KMS-11 (cell line): Measurements from ENCODE around the gene MRAP.

Source experiments
- H2AFZ ChIP-seq: fragments of 200-600 bp; sonication (generic); 2 replicates; pipeline ENCODE4 v1.6.1; 2016; ENCODE audit warnings: antibody characterized with exemption, mixed run types, low read depth
- H3K27ac ChIP-seq: fragments of 200-600 bp; sonication (generic); 2 replicates; pipeline ENCODE4 v1.6.1; 2016; ENCODE audit warnings: mild to moderate bottlenecking, mixed run types
- H3K27me3 ChIP-seq: fragments of 200-600 bp; sonication (generic); 2 replicates; pipeline ENCODE4 v1.6.1; 2017; ENCODE audit warnings: mild to moderate bottlenecking, low read depth, mixed run types, moderate library complexity; ENCODE audit not compliant: insufficient read depth
- H3K36me3 ChIP-seq: fragments of 200-600 bp; sonication (generic); 2 replicates; pipeline ENCODE4 v1.6.1; 2017; ENCODE audit warnings: mild to moderate bottlenecking, mixed run types; ENCODE audit not compliant: insufficient read depth
- H3K4me1 ChIP-seq: fragments of 200-600 bp; sonication (generic); 2 replicates; pipeline ENCODE4 v1.6.1; 2016; ENCODE audit warnings: mild to moderate bottlenecking, low read depth, mixed run types; ENCODE audit not compliant: poor library complexity, severe bottlenecking
- H3K4me2 ChIP-seq: fragments of 200-600 bp; sonication (generic); 2 replicates; pipeline ENCODE4 v1.7.0; 2016; ENCODE audit warnings: mild to moderate bottlenecking, mixed run types
- H3K4me3 ChIP-seq: fragments of 200-600 bp; sonication (generic); IDR thresholded peaks from 2 replicates; pipeline ENCODE4 v1.6.1; 2017; ENCODE audit warnings: low read depth, low read length, mixed read lengths; ENCODE audit not compliant: insufficient read depth
- H3K79me2 ChIP-seq: fragments of 200-600 bp; sonication (generic); 2 replicates; pipeline ENCODE4 v1.6.1; 2016; ENCODE audit warnings: low read depth, mixed run types; ENCODE audit not compliant: insufficient read depth
- H3K9ac ChIP-seq: fragments of 200-600 bp; sonication (generic); 2 replicates; pipeline ENCODE4 v1.6.1; 2016; ENCODE audit warnings: mild to moderate bottlenecking, mixed run types
- H4K20me1 ChIP-seq: fragments of 200-600 bp; sonication (generic); 2 replicates; pipeline ENCODE4 v1.6.1; 2016; ENCODE audit warnings: mild to moderate bottlenecking, mixed run types; ENCODE audit not compliant: insufficient read depth
- CTCF ChIP-seq: fragments of 200-600 bp; sonication (generic); conservative IDR thresholded peaks from 2 replicates; pipeline ENCODE4 v1.6.1; 2017; ENCODE audit warnings: low read depth, mild to moderate bottlenecking, antibody characterized with exemption, low read length, moderate library complexity, mixed read lengths

MRAP gene

GRCh38 chr21:32311621-32312020 is 13.0 kb downstream of the MRAP start:
- H3K27me3 ChIP-seq = no peaks in the 10 kb centered on the region
- H3K36me3 ChIP-seq = peaks cover 5% of the 10 kb centered on the region; the same call in 1 of the 2 replicates
- TF ChIP-seq CTCF = no peak
- H2AFZ ChIP-seq = no peak overlapping the region
- H3K4me2 ChIP-seq = no peak overlapping the region
- H4K20me1 ChIP-seq = no peaks in the 10 kb centered on the region
- H3K4me3 ChIP-seq = no peak overlapping the region
- no peaks in the 10 kb centered on the region for H3K4me1 ChIP-seq
- H3K79me2 ChIP-seq = no peaks in the 10 kb centered on the region
- H3K27ac ChIP-seq = no peak overlapping the region
- H3K9ac ChIP-seq = no peak overlapping the region

- no peak overlapping the region for H3K9ac ChIP-seq
- H4K20me1 ChIP-seq = no peaks in the 10 kb centered on the region
- no peak overlapping the region for H3K27ac ChIP-seq
- no peak overlapping the region for H2AFZ ChIP-seq
- peaks cover 5% of the 10 kb centered on the region; the same call in 1 of the 2 replicates for H3K36me3 ChIP-seq
- no peak overlapping the region for H3K4me2 ChIP-seq
- no peaks in the 10 kb centered on the region for H3K4me1 ChIP-seq
- no peaks in the 10 kb centered on the region for H3K79me2 ChIP-seq
- H3K4me3 ChIP-seq = no peak overlapping the region
- TF ChIP-seq CTCF = no peak
- no peaks in the 10 kb centered on the region for H3K27me3 ChIP-seq
Observed at GRCh38 chr21:32312326-32312725, 13.7 kb downstream of the MRAP start.

GRCh38 chr21:32312976-32313375 is 14.3 kb downstream of the MRAP start:
- Histone ChIP-seq H3K4me1 (no peaks in the 10 kb centered on the region), H3K79me2 (no peaks in the 10 kb centered on the region), H3K27me3 (no peaks in the 10 kb centered on the region), H3K27ac (no peak overlapping the region), H3K4me3 (no peak overlapping the region), H3K9ac (no peak overlapping the region), H3K36me3 (peaks cover 5% of the 10 kb centered on the region; the same call in 1 of the 2 replicates), H3K4me2 (no peak overlapping the region), H4K20me1 (no peaks in the 10 kb centered on the region), H2AFZ (no peak overlapping the region)
- no peak for TF ChIP-seq CTCF

- no peak for TF ChIP-seq CTCF
- H3K27me3 ChIP-seq = no peaks in the 10 kb centered on the region
- no peak overlapping the region for H3K4me3 ChIP-seq
- peaks cover 9% of the 10 kb centered on the region; the same call in 1 of the 2 replicates for H3K36me3 ChIP-seq
- no peaks in the 10 kb centered on the region for H4K20me1 ChIP-seq
- no peak overlapping the region for H3K9ac ChIP-seq
- no peaks in the 10 kb centered on the region for H3K79me2 ChIP-seq
- H2AFZ ChIP-seq = no peak overlapping the region
- H3K4me1 ChIP-seq = no peaks in the 10 kb centered on the region
- H3K4me2 ChIP-seq = no peak overlapping the region
- no peak overlapping the region for H3K27ac ChIP-seq
Observed at GRCh38 chr21:32314806-32315205, 16.2 kb downstream of the MRAP start.
